Activated CD4-positive, alpha-beta T cell treated with anti-CD3 and anti-CD28 coated beads, Interleukin-2, amount 50 U/mL, for 24 hours (primary cell): Measurements from ENCODE around the gene ATP6V0D1.

Source experiments
- DNase-seq, 2 donors: peaks; one replicate each; pipeline ENCODE4 v3.0.0-alpha.2; 2020; ENCODE audit warnings: low read depth in 1 of 2, low spot score in 1 of 2

ATP6V0D1 gene

DNA sequence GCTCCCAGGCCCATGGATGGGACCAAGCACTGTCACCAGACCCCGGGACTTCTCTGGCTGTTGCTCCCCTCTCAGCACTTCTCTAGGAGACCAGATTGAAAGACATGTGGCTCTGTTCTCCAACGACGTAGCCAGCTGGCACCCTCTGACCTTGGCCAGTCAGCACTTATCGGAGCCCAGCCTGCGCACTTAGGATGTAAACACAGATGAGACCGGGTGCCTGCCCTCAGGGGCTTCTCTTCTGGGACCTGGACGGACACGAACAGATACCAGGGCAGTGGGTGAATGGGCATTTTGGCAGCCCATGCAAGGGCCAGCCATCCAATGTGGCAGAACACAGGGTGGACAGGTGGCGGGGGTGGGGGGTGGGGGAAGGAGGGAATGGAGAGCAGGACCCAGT is 71.3 kb downstream of the ATP6V0D1 start:
- no peak for DNase-seq

DNA sequence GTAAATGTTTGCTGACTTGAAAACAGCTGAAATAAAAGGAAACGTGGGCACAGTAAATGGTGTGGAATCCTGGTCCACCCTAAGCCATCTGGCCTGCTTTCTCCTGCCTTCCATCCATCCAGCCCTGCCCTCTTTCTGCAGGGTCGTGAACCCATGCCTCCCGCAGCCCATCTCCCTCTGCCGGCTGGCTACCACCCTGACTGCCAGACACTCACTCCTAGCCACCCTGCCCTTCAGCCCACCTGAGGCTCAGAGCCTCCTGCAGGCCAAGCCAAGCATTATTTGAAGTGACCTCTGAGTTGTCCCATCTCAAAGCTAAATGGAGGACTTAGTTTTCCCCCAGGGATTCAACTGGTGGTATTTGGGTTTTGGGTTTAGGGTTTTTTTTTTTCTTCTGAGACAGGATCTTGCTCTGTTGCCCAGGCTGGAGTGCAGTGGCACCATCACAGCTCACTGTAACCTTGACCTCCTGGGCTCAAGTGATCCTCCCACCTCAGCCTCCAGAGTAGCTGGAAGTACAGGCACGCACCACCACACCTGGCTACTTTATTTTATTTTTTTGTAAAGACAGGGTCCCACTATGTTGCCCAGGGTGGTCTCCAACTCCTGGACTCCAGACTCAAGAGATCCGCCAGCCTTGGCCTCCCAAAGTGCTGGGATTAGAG is 73.0 kb downstream of the ATP6V0D1 start:
- DNase-seq, result no peak

DNA sequence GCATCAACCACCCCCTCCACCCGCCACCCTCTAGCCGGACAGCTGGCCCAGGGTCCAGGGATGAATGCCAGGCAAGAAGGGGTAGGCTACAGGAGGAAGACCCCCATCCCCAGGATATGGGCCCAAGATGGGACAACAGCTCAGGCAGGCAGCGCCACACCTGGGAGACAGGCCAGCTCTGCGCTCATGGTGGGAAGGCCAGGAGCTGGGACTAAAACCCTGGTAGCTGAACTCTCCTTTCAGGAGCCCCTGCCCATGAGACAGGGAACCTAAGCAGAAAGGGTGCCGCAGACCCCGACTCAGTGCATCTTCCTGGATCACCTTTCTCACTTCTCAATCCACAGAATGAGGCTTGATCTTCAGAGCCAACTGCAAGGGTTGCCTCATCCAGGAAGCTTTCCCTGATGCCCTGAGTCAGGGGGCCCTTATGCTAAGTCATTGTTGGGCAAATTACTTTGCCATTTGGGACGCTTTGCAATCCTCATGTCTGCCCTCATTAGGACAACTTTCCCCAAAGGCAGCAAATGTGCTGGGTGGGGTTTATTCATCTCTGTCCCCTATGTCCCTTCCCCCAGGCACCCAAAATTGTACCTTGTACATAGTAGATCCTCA is 73.7 kb downstream of the ATP6V0D1 start:
- DNase-seq, result no peak

DNA sequence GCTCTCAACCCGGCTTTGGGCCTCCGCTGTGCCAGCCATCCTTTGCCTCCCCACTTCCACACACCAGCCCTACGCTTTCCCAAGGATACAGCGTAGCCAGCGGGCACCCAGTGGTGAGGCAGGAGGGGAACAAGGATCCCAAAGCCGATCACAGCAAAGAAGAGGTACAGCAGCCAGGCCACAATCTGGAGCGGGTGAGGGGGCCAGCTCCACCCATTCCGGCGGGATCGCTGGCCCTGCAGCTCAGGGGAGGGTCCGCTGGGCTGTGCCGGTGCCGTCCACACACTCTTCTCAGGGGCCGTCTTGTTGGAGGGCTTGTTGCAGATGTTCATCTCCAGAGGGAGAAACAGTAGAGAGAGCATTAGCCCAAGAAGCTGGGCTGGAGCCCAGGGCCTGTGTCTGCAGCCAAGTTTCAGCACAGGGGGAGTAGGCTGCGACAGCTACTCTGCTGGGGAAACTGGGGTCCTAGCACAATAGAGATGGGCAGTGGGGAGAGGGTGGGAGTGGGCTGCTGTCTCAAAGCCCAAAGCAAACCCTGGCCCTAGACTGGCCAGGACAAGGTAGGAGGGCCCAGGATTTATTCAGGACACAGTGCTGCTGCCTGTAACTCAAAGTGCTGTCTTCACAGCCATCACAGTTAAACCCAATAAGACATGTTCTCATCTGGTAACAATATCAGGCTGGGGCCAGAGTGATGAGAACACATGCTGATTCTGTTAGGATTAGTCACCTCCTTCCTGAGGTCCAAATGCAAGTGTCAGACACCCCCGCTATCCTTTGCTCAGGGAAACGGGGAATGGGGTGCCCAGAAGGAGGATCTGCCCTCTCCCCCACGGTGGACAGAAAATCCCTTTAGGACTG is 74.6 kb downstream of the ATP6V0D1 start:
- no peak for DNase-seq

DNA sequence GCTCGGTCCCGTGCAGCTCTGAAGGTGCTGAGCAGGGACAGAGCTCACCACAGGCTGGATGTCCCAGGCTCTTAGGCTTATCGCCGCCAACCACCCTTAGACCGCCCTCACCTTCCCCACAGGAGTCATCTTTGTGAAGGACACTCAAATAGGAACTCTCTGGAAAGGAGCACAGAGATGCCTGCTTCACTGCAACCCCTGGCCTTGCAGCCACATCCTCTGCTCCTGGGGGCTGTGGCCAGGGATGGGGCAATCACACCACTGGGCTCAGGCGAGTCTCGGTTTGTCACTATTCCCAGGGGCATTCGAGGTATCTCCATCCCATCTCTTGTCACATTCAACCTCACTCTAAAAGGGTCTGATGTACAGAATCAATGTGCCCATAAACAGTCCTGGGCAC is 75.6 kb downstream of the ATP6V0D1 start:
- no peak for DNase-seq

DNA sequence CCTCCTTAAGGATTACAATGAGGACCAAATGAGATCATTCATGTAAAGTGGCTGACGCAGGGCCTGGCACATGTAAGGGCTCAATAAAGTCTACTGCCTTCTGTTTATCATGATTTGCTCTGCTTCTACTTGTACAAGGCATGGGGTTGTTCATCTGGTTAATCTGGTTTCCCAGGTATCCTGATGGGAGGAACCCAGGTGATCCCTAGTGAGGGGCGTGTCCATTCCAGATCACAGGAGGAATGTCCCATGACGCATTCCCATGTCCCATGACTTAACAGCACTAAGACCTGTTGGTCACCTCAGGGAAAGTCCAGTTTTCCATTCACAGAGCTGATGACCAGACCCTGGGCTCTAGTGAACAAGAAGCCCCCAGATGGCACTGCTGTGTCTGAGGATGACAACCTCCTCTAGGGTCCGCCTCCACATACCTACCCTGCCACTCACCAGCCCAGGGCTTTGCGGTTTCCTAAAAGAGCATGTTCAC is 76.2 kb downstream of the ATP6V0D1 start:
- no peak for DNase-seq

DNA sequence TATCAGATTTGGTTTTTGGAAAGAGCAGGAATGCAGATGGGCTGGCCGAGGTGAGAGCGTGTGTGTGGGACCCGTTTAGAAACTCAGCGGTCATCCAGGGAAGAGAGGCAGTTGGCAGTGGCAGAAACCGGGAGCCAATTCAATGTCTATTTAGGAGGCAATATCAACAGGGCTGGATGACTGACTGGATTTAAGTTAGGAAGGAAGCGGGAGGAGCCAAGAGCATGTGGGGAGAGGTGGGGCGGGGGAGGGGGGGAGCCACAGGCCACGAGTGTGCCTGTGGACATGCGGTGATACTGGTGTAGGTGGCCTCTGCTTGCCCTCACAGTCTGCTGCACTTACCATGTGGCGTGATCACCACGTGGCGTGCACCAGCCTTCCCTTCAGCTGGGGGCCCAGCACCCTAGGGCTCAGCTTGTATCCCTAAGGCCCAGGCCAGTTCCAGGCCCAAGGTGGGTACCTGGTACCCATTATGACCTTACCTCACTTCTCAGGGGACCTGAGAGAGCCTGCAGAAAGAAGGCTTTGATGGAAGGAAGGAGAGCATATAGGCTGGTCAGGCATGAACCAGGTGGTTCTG is 76.9 kb downstream of the ATP6V0D1 start:
- no peak for DNase-seq

DNA sequence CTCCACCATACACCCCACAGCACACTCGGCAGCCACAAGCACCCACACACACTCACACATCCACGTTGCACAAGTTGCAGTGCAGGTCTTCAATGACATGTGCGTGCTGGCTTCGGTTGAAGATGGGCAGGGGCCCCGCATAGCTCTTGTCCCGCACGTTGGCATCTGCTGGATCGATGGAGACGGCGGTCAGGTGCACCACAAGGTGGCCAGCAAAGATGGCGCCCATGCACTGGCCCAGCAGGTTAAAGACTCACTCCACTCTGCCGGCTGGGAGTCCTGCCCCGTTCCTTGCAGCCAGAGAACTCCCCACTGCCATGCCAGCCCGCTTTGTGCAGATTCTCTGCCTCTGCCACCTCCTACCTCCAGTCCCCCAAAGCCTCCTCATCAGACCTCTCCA is 80.1 kb downstream of the ATP6V0D1 start:
- no peak for DNase-seq

DNA sequence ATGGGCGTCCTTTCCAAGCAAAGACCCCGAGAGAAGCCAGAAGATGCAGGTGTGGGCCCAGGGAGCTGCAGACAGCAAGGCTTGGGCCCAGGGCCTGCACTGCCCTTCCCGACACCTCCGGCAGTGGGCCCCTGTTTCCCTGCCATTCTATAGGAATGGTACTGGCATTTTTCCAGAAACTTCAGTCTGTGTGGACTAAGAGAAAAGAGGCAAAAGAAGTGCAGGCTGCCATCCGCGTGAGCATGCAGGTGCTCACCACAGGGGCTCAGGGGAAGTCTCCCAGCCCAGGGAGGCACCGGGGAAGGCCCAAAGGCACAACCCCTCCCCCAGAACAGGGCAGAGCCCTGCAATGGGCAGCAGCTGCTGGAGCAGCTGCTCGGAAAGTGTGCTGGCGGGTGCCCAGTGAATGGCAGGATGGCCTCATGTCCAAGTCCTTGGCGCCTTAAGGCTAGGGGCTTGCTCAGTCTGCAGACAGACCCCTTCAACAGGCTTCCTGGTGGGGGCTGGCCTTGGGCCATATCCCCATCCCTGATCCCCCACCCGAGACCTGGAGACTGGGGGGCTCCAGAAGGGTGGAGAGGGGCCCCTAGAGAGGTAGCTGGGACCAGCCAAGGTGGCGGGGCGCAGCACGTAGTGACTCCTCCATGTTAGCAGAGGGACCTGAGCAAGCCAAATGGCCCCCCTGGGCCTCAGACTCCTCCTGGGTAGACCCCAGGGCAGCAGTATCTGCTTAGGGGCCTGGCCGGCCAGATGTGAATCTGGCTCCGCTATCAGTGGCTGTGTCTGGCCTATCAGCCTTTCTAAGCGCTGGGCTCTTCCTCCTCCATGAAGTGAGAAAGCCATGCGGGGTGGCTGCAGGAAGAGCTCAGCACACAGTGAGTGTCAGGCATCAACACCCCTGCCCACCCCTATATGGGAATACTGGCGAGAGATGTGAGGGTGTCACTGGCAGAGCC is 80.9 kb downstream of the ATP6V0D1 start:
- DNase-seq, result no peak

DNA sequence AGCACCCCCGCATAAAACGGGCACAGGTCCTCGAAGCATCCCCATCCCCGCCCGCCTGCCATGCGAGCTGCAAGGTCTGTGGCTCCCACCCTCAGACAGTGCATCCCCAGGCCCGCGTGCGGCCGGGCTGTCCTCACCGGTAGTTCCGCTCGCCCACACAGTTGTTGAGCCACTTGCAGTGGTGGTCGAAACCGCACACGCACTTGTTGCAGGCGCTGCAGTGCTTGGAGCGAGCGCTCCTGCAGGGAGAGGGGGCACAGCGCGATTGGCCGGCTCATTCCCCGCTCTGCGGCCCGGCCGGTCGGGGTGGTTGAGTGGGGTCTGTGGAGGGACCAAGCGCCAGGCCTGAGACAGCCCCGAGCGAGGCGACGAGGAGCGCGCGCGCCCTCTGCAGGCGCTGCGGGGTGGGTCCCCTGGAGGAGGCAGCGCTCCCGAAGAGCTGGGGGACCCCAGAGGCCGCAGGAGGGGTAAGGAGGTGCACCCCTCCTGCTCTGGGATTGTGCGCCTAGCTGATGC is 81.7 kb downstream of the ATP6V0D1 start:
- DNase-seq, result no peak

DNA sequence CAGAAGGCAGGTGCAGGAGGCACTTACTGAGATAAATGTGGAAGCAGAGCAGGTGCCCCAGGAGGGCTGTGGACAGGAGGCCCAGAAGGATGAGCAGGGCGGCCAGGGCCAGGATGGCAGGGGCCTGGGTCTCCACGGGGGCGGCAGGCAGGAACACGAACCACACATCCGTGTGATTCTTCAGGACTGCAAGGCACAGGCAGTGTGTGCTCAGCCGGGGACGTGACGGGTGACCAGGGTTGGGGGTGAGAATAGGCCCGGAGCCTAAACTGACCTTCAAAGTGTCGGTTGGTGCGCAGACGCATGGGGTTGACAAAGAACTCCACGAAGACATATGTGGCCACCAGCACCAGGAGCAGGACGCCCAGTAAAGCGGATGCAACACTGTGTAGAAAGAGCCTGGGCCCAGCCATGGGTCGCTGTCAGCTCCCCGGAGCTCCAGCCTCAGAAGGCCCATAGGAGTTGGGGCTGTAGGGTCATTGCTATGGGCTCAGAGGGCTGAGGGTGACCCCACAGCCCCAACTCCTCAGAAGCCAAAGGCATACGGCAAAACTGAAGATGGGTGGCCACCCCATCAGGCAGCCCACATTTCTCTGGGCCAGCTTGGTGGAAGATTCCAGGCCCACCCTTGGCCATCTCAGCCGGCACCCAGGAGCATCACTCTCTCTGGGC is 82.3 kb downstream of the ATP6V0D1 start:
- DNase-seq, result no peak

DNA sequence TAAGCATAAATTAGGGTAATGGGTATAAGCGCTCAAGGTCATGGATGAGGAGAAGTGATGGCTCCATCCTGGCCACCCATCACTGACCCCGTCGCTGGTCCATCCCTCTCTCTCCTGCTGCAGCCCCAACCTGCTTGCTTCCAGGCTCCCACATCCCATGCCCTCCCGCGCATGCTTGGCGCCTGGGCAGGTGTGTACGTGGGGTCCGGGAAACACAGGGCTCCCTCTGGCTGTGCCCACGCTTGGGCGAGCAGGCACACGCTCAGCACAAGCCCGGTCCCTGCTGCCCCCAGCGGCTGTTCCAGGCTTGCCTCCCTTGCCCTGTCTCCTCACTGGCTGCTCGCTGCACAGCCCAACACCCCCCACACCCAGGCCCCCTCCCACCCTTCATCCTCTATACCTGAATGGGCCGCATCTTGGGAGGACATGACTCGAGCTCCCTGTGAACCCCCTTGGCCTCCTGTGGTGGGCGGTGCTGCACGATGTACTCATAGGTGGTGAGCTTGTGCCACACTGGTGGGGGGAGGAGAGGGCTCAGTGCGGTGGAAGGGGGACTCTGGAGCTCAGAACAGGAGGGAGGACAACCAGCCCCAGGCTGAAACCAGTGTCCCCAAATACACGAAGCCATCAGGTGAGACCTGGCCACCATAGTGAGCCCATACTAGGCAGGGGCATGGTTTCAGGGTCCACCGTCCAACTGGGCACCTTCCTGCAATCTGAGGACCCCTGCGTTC is 83.0 kb downstream of the ATP6V0D1 start:
- DNase-seq, result no peak

DNA sequence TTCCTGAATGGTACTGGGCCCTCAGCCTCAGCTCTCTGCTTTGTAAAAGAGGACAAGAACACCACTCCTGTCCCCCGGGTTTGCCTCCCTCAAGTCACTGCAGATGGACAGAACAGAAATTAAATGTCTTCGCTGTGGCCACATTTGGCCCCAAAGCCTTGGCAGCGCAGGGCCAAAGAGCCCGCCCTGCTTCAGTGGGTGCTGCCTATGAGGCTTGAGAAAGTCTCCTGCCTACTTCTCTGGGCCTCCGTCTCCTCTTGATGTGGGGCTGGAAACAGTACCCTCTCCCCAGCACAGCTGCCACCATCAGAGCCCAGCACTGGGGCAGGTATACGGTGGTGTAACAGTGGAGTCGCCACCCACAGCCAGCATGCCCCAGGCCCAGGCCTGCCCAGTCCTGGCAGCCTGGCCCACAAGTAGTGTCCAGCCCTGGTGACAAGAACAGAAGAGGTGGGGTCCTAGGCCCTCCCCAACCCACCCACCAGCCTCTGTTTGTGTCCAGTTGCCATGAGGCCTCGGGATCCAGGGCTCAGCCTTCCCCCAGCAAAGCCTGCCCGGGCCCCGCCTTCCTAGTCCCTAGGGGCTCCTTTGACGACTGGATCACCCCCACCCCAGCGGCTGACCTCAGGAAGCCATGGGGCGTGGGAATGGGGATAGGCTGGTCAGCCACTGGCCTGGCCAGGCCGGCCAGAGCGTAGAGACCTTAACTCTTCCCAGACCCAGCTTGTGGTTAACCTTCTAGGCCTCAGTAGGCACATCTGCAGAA is 83.7 kb downstream of the ATP6V0D1 start:
- no peak for DNase-seq

DNA sequence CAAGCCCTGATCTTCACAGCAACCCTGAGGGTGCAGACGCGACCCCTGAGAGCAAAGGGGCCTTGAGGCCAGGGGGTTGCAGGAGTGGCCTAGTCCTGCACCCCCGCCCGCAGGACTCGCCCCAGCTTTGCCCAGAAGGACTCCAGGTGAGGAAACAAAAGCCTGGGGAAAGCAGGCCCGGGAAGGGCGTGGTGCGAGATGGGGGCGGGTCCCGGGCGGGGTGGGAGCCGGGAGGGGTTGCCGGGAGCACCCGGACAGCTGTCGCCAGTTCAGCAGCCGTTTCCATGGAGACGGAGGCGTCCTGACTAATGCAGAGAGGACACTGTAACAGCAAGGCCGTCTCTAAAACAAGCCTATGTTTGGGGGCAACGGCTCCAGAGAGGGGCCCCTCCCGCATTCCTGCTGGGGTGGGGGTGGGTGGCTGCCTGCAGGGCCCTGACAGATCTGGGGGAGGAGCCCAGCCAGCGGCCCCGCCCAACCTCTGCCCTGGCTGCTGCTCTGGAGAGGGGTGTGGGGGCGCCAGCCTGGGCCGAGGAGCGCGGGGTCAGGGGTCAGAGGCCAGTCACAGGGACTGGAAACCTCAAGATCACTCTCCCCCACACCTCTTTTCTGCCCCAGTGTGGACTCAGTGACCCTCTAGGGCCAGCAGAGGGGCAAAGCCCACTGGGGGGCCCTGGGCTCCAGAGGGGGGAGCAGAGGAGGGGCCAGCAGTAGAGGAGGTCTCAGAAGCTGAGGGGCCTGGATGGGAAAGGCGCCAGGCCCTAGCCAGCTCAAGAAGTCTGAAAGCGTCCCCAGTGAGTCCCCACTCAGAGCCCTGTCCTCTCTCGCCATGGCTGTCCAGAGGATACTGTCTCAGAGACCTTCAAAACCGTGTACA is 84.6 kb downstream of the ATP6V0D1 start:
- no peak for DNase-seq

DNA sequence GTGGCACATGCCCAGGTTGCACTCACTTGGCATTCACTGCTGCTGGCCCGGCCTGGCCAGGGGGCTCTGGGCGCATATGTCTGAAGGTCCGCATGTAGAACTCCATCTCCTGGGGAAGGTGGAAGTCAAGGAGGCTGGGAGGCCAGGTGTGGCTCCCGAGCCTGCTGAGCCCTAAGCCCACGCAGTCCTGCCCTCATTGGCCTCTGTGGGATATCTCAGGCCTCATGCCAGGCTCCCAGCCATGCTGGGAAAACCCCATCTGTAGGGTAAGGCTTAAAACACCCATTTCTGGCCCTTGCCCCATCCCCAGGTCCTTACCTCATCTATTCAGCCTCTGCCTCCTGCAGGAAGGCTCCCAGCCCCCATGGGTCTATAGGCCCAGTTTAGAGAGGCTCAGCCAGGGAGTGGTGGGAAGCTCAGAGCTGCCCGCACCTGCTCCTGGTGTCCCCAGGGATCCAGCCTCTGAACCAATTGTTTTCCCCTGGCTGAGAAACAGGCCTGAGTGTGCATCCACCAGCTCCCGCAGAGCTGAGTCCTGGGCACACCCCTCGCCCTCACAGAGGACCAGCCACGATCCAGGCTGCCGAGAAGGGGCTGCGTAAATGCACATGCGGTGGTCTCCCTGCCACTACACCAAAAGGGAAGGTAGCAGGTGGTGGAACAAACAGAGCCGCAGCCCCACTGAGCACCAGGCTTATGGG is 85.3 kb downstream of the ATP6V0D1 start:
- no peak for DNase-seq

DNA sequence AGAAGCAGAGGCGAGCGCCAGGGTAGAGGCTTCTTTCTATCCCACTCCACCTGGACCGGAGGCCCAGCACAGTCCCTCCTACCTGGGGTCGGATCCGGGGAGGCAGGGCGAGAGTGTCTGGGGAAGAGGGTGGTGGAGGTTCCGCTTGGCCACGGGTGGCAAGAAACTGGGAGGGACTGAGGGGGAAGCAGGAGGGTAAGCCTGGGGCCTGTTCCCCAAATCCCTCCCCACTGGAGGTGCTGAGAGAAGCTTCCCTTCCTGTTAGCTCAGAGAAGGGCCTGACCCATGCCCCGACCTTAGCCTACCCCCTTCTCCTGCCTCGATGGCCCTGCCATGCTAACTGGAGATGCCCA is 85.9 kb downstream of the ATP6V0D1 start:
- DNase-seq, result no peak
